ENCODE results near the gene SPC25. TPM values are rescaled to one million over a fixed set of nuclear protein-coding genes. Genes with fewer than 3 reads are reported as not detected.

The SPC25 gene
- polyA plus RNA-seq, 1 donor from 2014 or later: 2.7 TPM

DNA sequence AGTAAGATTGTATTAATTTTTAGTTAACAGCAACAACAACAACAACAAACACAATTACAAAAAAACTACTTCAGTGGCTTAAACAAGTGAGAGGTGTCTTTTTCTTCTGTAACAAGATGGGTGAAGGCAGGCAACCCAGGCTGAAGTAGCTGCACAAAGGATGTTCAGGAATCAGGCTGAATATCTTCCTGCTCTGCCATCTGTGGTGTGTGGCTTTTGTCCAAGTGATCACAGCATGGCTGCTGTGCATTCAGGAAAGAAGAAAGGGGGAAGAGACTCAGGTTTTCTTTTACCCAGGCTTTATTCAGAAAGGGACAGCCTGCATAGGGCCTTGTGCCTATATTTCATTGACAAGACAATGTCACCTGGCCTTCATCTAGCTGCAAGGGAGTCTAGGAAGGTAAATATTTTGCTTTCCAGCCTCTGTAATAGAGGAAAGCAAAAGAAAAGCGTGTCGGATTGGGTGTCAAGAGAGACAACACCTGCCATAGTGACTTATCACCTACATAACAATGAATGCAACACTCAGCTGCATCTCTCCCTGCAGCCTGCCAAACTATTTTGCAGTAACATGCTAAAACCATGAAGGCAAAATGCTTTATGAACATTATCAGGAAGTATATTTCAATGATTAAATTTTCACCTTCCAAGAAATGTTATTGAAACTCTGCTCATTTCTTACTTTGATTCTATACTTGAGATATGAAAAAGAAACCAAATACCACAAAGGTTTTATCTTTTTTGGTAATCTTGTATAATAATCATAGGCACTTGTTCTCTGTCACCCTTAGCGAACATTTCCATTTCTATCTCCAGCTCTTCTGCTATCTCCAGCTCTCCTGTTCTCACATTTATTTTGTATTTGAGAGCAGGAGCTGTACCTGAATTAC, 25.5 kb upstream of the SPC25 start:
- peaks cover 3% of the 10 kb centered on the region for H3K27me3 ChIP-seq (ENCODE audit: insufficient read depth, low read depth, low read length)

DNA sequence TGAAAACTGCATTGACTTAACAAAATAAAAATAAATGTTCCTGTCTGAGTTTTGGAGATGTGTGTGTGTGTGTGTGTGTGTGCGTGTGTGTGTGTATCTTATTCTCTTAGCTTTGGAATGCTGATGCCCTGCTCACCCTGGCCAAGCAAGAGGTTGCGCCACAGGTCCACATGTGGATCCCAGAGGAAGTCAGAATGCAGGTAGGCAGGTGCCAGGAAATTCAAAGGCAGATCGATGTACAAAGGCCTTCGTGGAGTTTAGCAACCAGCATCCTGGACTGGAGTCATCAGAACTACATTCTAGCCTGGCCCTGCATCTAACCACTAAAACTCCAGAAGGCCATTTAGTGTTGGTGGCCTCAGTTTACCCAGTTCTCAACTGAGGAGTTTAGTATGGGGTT, 23.3 kb upstream of the SPC25 start:
- no peak overlapping the region for H3K4me2 ChIP-seq (ENCODE audit: low read length)

More for the DNA sequence above, 25.5 kb upstream of the SPC25 start:
- Histone ChIP-seq H3F3A (ENCODE audit: insufficient read depth, low read length, poor library complexity, severe bottlenecking) (no peaks in the 10 kb centered on the region), H3K4me2 (ENCODE audit: low read length) (no peak overlapping the region), H3K9me2 (ENCODE audit: insufficient read depth, low read length) (no peaks in the 10 kb centered on the region), H3K79me2 (replicated peaks; ENCODE audit: insufficient read depth, low read length) (no peaks in the 10 kb centered on the region), H2AFZ (ENCODE audit: low read depth, low read length) (no peak overlapping the region), H3K4me3 (ENCODE audit: low read length) (no peak overlapping the region), H4K20me1 (ENCODE audit: insufficient read depth) (no peaks in the 10 kb centered on the region), H3K36me3 (ENCODE audit: insufficient read depth, low read length) (no peaks in the 10 kb centered on the region), H3K9me3 (ENCODE audit: low read length) (peaks cover 3% of the 10 kb centered on the region), H3K27ac (ENCODE audit: low read length) (no peak overlapping the region), H3K9ac (ENCODE audit: low read length) (no peak overlapping the region)
- TF ChIP-seq POLR2AphosphoS5 (IDR thresholded peaks at IDR 0.05): no peak
- no peak for TF ChIP-seq SMC3 (conservative IDR thresholded peaks at IDR 0.05; ENCODE audit: poor library complexity)
- TF ChIP-seq MXI1 (conservative IDR thresholded peaks at IDR 0.05; ENCODE audit: poor library complexity, severe bottlenecking): no peak
- TF ChIP-seq TAF1 (IDR thresholded peaks at IDR 0.05; ENCODE audit: low read depth): no peak
- TF ChIP-seq, protein P1, sequence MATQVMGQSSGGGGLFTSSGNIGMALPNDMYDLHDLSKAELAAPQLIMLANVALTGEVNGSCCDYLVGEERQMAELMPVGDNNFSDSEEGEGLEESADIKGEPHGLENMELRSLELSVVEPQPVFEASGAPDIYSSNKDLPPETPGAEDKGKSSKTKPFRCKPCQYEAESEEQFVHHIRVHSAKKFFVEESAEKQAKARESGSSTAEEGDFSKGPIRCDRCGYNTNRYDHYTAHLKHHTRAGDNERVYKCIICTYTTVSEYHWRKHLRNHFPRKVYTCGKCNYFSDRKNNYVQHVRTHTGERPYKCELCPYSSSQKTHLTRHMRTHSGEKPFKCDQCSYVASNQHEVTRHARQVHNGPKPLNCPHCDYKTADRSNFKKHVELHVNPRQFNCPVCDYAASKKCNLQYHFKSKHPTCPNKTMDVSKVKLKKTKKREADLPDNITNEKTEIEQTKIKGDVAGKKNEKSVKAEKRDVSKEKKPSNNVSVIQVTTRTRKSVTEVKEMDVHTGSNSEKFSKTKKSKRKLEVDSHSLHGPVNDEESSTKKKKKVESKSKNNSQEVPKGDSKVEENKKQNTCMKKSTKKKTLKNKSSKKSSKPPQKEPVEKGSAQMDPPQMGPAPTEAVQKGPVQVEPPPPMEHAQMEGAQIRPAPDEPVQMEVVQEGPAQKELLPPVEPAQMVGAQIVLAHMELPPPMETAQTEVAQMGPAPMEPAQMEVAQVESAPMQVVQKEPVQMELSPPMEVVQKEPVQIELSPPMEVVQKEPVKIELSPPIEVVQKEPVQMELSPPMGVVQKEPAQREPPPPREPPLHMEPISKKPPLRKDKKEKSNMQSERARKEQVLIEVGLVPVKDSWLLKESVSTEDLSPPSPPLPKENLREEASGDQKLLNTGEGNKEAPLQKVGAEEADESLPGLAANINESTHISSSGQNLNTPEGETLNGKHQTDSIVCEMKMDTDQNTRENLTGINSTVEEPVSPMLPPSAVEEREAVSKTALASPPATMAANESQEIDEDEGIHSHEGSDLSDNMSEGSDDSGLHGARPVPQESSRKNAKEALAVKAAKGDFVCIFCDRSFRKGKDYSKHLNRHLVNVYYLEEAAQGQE (IDR thresholded peaks at IDR 0.05; ENCODE audit: borderline replicate concordance): no peak
- no peak for TF ChIP-seq EZH2 (IDR thresholded peaks at IDR 0.05; ENCODE audit: borderline replicate concordance, insufficient read depth, low read length, poor library complexity, severe bottlenecking)
- TF ChIP-seq EP300 (conservative IDR thresholded peaks at IDR 0.05; ENCODE audit: poor library complexity, severe bottlenecking): no peak

More for the DNA sequence above, 23.3 kb upstream of the SPC25 start:
- Histone ChIP-seq H3K79me2 (replicated peaks; ENCODE audit: insufficient read depth, low read length) (no peaks in the 10 kb centered on the region), H3K9me3 (ENCODE audit: low read length) (peaks cover 3% of the 10 kb centered on the region), H3K9me2 (ENCODE audit: insufficient read depth, low read length) (no peaks in the 10 kb centered on the region), H3K36me3 (ENCODE audit: insufficient read depth, low read length) (no peaks in the 10 kb centered on the region), H3K9ac (ENCODE audit: low read length) (no peak overlapping the region), H2AFZ (ENCODE audit: low read depth, low read length) (no peak overlapping the region), H3K4me3 (ENCODE audit: low read length) (no peak overlapping the region), H3K27me3 (ENCODE audit: insufficient read depth, low read depth, low read length) (peaks cover 3% of the 10 kb centered on the region), H4K20me1 (ENCODE audit: insufficient read depth) (no peaks in the 10 kb centered on the region), H3F3A (ENCODE audit: insufficient read depth, low read length, poor library complexity, severe bottlenecking) (peaks cover 13% of the 10 kb centered on the region), H3K27ac (ENCODE audit: low read length) (no peak overlapping the region)
- TF ChIP-seq TAF1 (IDR thresholded peaks at IDR 0.05; ENCODE audit: low read depth): no peak
- TF ChIP-seq, protein P2, sequence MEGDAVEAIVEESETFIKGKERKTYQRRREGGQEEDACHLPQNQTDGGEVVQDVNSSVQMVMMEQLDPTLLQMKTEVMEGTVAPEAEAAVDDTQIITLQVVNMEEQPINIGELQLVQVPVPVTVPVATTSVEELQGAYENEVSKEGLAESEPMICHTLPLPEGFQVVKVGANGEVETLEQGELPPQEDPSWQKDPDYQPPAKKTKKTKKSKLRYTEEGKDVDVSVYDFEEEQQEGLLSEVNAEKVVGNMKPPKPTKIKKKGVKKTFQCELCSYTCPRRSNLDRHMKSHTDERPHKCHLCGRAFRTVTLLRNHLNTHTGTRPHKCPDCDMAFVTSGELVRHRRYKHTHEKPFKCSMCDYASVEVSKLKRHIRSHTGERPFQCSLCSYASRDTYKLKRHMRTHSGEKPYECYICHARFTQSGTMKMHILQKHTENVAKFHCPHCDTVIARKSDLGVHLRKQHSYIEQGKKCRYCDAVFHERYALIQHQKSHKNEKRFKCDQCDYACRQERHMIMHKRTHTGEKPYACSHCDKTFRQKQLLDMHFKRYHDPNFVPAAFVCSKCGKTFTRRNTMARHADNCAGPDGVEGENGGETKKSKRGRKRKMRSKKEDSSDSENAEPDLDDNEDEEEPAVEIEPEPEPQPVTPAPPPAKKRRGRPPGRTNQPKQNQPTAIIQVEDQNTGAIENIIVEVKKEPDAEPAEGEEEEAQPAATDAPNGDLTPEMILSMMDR (IDR thresholded peaks at IDR 0.05; ENCODE audit: poor library complexity, severe bottlenecking): no peak
- no peak for TF ChIP-seq EP300 (conservative IDR thresholded peaks at IDR 0.05; ENCODE audit: poor library complexity, severe bottlenecking)
- TF ChIP-seq MXI1 (conservative IDR thresholded peaks at IDR 0.05; ENCODE audit: poor library complexity, severe bottlenecking): no peak
- TF ChIP-seq SMC3 (conservative IDR thresholded peaks at IDR 0.05; ENCODE audit: poor library complexity): no peak
- no peak for TF ChIP-seq EZH2 (IDR thresholded peaks at IDR 0.05; ENCODE audit: borderline replicate concordance, insufficient read depth, low read length, poor library complexity, severe bottlenecking)
- no peak for TF ChIP-seq RAD21 (conservative IDR thresholded peaks at IDR 0.05)
- no peak for TF ChIP-seq POLR2AphosphoS5 (IDR thresholded peaks at IDR 0.05)
- TF ChIP-seq, protein P1 (IDR thresholded peaks at IDR 0.05; ENCODE audit: borderline replicate concordance): no peak

Data from neural cell (in vitro differentiated cells).